OCI-M2 (cell line): ENCODE data around the gene CHRDL1.
"Not testable (repeated sequence)": the region's sequence is repeated elsewhere in the genome, so short reads cannot be mapped to it uniquely, and the experiment has no call there.

ENCODE experiments used
- DNase-seq: peaks from one replicate; lab custom pipeline; 2025; ENCODE audit not compliant: unreplicated experiment; lab: John Stamatoyannopoulos, UW

The CHRDL1 gene, protein sequence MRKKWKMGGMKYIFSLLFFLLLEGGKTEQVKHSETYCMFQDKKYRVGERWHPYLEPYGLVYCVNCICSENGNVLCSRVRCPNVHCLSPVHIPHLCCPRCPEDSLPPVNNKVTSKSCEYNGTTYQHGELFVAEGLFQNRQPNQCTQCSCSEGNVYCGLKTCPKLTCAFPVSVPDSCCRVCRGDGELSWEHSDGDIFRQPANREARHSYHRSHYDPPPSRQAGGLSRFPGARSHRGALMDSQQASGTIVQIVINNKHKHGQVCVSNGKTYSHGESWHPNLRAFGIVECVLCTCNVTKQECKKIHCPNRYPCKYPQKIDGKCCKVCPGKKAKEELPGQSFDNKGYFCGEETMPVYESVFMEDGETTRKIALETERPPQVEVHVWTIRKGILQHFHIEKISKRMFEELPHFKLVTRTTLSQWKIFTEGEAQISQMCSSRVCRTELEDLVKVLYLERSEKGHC

GRCh38 chrX:110795645-110796406 is at the start of gene CHRDL1:
Gene CHRDL1, minus strand, starts transcription at chrX:110795817. Its CDS starts 3,636 bp downstream, at chrX:110792181.
- no peak for DNase-seq

- no peak for DNase-seq
Observed at GRCh38 chrX:110836982-110837381, 41.4 kb upstream of the CHRDL1 start.

GRCh38 chrX:110836451-110836850 is 40.8 kb upstream of the CHRDL1 start:
- DNase-seq: no peak

GRCh38 chrX:110836001-110836400 is 40.4 kb upstream of the CHRDL1 start:
- no peak for DNase-seq

- no peak for DNase-seq
Observed at GRCh38 chrX:110825972-110826371, 30.4 kb upstream of the CHRDL1 start.

DNA sequence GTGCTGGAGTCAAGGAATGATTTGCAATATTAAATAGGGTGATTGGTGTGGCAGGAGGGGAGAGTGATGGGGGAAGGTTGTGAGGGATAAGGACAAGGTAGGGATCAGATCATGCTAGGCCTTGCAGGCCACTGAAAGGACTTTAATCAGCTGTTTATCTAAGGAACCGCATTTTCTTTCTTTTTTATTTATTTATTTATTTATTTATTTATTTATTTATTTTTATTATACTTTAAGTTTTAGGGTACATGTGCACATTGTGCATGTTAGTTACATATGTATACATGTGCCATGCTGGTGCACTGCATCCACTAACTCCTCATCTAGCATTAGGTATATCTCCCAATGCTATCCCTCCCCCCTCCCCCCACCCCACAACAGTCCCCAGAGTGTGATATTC is 20.9 kb upstream of the CHRDL1 start:
- not testable (repeated sequence) for DNase-seq

DNA sequence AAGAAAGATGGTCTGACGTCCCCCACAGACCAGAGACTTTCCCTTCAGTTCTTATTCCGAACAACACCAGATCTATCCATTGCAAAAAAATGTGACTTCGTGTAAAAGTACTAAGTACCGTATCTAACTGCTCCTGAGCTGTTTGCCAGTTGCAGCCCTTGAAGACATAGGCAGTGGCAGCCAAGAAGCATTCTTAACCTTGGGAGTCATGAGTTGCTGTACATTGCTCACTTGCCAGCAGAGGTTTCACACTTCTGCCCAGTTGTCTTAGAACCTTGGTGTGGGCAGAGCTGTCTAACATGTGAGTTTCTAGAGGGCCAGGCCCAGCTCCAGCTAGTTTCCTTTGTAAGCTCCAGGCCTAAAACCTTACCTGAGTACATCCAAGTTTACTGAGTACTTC is 10.5 kb upstream of the CHRDL1 start:
- no peak for DNase-seq

DNA sequence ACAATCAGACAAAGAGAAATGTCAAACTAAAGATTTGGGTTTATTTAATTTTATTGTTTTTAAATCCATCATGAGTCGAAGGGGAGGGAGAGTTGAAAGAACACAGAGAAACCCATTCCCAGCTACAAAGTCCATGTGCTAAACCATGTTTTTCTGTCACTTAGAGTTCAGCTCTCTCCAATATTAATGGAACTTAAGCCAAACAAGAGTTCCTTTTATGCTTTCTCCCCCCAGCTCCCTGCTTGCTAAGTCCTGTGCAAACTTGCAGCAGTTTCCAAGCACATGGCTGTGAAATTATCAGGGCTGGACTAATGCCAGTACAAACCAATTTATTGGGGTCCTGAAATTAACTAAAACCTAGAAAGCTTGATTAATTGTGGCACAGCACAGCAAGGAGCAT is 9.7 kb upstream of the CHRDL1 start:
- no peak for DNase-seq

- DNase-seq: no peak
Observed at GRCh38 chrX:110804446-110804845, 8.8 kb upstream of the CHRDL1 start.

DNA sequence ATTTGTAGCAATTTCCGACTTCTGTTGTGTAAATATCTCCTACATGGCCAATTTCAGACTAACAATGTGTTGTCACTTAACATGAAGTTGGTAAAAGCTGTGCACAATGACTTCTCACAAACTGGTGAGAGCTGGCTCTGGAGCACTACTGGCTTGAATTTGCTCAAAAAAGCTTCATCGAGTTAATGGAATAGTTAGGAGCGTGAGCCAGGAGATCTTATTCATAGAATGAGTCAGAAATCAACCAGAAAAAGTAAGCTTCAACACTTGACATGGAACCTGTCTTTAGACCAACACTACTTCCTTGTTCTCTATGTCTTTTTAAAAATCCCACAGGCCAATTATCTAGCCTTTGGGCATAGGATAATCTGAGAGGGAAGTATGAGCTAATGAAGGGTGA is 7.9 kb upstream of the CHRDL1 start:
- DNase-seq: no peak

DNA sequence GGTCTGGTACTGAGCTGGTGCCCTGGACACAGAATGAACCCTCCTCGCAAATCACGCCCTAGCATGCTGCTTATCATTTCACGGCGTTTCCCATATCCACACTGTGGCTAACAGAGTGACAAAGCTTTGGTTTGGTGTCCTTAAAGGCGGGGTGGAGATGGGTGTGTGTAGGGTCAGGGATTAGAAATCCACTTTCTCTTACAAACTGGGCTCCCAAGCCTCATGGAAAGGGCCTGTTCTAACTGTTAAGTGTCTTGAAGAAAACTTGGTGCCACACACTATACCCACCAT is 735 bp upstream of the CHRDL1 start:
- no peak for DNase-seq

- no peak for DNase-seq
Observed at GRCh38 chrX:110794601-110795000, 1.0 kb downstream of the CHRDL1 start.

- DNase-seq: no peak
Observed at GRCh38 chrX:110791071-110791470, 4.5 kb downstream of the CHRDL1 start.

DNA sequence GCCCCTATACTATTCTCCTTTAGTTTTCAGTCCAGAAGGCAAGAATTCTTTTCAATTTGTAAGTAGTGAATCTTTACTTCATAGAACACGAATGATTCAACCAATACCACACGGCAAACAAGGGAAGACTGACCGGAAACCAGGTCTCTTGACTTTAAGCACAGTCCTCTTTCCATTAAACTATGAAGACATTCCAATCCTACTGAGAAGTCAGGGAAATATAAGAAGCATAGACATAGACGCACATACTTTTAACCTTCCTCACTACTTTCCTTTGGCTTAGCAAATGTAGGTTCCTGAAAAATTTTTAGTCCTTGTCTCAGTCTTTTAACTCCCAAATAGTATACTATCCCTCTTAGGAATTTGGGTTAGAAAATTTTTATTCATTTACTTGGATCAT is 9.1 kb downstream of the CHRDL1 start:
- no peak for DNase-seq

GRCh38 chrX:110759785-110760184 is 35.8 kb downstream of the CHRDL1 start:
- no peak for DNase-seq

DNA sequence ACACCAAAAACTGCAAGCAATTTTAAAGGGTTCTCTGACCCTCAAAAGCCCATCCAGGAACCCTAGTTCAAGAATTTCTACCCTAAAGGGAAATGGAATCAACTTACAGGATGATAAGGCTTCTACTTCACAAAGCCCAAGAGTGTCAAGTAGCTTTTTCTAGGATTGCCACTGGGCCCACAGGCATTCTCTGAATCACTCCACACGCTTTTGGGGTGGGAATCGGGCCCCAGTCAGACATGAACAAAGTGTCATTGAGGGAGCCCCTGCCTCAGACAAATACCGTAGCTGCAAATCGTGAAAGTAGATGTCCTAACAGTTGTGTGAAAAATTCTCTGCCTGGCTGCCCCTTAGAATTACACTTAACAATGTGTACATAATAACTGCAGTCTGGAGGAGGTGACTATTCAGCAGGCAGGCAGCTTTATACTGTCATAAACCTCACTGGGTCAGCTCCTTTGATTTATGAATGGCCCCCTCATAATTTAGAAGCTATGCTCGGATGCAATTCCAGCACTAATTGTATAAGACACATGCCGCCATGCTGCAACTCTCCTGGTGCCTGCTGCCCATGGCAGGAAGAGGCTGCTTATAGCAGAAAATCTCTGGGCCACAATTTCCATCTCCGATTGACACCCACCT is 36.7 kb downstream of the CHRDL1 start:
- no peak for DNase-seq

DNA sequence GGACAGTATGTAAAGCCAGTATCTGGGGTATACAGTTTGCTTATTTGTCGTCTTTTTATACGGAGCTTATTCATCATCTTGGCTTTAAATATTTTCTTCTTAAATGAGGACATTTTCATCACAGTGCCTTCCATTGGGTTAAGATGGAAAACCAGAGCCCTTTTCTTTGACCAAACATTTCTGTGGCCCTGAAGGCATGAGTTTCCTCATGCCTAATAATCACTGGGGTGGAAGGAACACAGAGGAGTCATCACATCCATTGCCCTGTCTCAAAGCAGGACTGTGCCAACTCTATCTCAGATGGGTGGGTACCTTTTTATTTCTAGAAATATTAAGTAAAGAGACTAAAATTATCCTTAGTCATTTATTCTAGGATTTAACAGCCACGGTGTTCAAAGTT is 40.0 kb downstream of the CHRDL1 start:
- no peak for DNase-seq

DNA sequence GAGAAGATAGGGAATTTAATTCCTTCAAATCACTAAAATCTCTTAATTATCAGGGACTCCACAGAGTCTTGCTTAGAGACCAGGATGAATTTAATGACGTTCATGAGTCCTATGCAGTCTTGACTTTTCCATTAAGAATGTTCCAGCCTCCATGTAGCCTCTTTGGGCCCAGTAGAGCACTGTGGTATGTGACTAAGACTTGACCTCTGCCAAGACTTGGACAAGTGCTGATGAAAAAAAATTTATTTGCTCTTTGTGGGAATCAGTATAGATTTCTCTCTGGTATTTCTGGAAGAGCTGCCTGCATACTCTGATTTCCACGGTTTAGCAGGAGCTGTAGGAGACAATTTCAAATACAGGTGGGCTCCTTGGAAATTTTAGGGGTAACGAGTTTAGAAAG is 40.6 kb downstream of the CHRDL1 start:
- DNase-seq: no peak

GRCh38 chrX:110750526-110751189 is 45.0 kb downstream of the CHRDL1 start:
- no peak for DNase-seq

- no peak for DNase-seq
Observed at GRCh38 chrX:110748256-110748806, 47.3 kb downstream of the CHRDL1 start.

GRCh38 chrX:110746014-110746413 is 49.6 kb downstream of the CHRDL1 start:
- no peak for DNase-seq
